WTC11 (cell line): ENCODE results near the gene RBMS2. TPM values are rescaled to one million over a fixed set of nuclear protein-coding genes. Genes with fewer than 3 reads are reported as not detected.

ENCODE experiments used
- ATAC-seq: fragments of 200-7000 bp; cut with Tn5 transposase; 2 replicates; pipeline ENCODE4 v1.10.0; 2021; ENCODE audit warnings: mild to moderate bottlenecking, moderate library complexity
- CTCF ChIA-PET: fragments of 300-600 bp; sonication (Branson Sonifier 250); formaldehyde crosslinking; loops from one replicate; lab custom pipeline; 2021; ENCODE audit warnings: antibody characterized with exemption; lab: Charles Lee
- POLR2A ChIA-PET: fragments of 350-600 bp; sonication (Branson Sonifier 250); formaldehyde crosslinking; loops from one replicate; lab custom pipeline; 2021; ENCODE audit warnings: antibody characterized with exemption; lab: Charles Lee
- DNase-seq: peaks from one replicate; pipeline ENCODE4 v3.0.0; 2021; ENCODE audit warnings: low spot score
- H3K27ac Mint-ChIP-seq: 2 replicates; pipeline ENCODE4 v1.8.0; 2021; ENCODE audit warnings: mixed read lengths
- H3K27me3 Mint-ChIP-seq: 2 replicates; pipeline ENCODE4 v1.8.0; 2021; ENCODE audit warnings: low read depth, mild to moderate bottlenecking, moderate library complexity, mixed read lengths
- H3K36me3 Mint-ChIP-seq: 2 replicates; pipeline ENCODE4 v1.8.0; 2021; ENCODE audit warnings: mixed read lengths
- H3K4me1 Mint-ChIP-seq: 2 replicates; pipeline ENCODE4 v1.8.0; 2022; ENCODE audit warnings: mixed read lengths
- H3K4me3 Mint-ChIP-seq: 2 replicates; pipeline ENCODE4 v1.8.0; 2021; ENCODE audit warnings: mild to moderate bottlenecking, moderate library complexity, mixed read lengths
- H3K9me3 Mint-ChIP-seq: 2 replicates; pipeline ENCODE4 v1.8.0; 2021; ENCODE audit warnings: mixed read lengths
- CREM ChIP-seq: sonication (generic); formaldehyde crosslinking; IDR thresholded peaks from 2 replicates; pipeline ENCODE4 v1.8.1; 2022; ENCODE audit warnings: mild to moderate bottlenecking, missing genetic modification reagents, moderate library complexity
- FOXJ3 ChIP-seq: sonication (generic); formaldehyde crosslinking; IDR thresholded peaks from 2 replicates; pipeline ENCODE4 v1.9.0; 2021; ENCODE audit warnings: missing genetic modification reagents, mild to moderate bottlenecking, borderline replicate concordance
- FOXK1 ChIP-seq: sonication (generic); formaldehyde crosslinking; IDR thresholded peaks from 2 replicates; pipeline ENCODE4 v1.8.0; 2022; ENCODE audit warnings: mild to moderate bottlenecking, moderate library complexity, missing genetic modification reagents
- JUN ChIP-seq: sonication (generic); formaldehyde crosslinking; IDR thresholded peaks from 2 replicates; pipeline ENCODE4 v1.8.0; 2023; ENCODE audit warnings: mild to moderate bottlenecking, missing genetic modification reagents
- MYBL2 ChIP-seq: sonication (generic); formaldehyde crosslinking; IDR thresholded peaks from 2 replicates; pipeline ENCODE4 v1.8.1; 2023; ENCODE audit warnings: mild to moderate bottlenecking, moderate library complexity, missing genetic modification reagents
- RELA ChIP-seq: sonication (generic); formaldehyde crosslinking; IDR thresholded peaks from 2 replicates; pipeline ENCODE4 v1.8.1; 2022; ENCODE audit warnings: missing genetic modification reagents, mild to moderate bottlenecking, borderline replicate concordance
- SP1 ChIP-seq: sonication (generic); formaldehyde crosslinking; conservative IDR thresholded peaks from 2 replicates; pipeline ENCODE4 v1.8.1; 2022; ENCODE audit warnings: missing genetic modification reagents
- TCF7 ChIP-seq: sonication (generic); formaldehyde crosslinking; IDR thresholded peaks from 2 replicates; pipeline ENCODE4 v1.8.0; 2022; ENCODE audit warnings: mild to moderate bottlenecking, low read depth, missing genetic modification reagents, moderate library complexity
- ZNF121 ChIP-seq: sonication (generic); formaldehyde crosslinking; IDR thresholded peaks from 2 replicates; pipeline ENCODE4 v1.8.0; 2023; ENCODE audit warnings: missing genetic modification reagents
- ZNF671 ChIP-seq: fragments of 250-450 bp; sonication (Bioruptor Pico); IDR thresholded peaks from 2 replicates; pipeline ENCODE4 v1.8.0; 2021; ENCODE audit warnings: mild to moderate bottlenecking
- total RNA-seq: library from RNA; stranded (reverse); gene quantifications from 3 replicates; pipeline ENCODE4 v1.2.3, GENCODE V29; 2021
- TF ChIP-seq, protein P1 (sequence below): fragments of 250-450 bp; sonication (Bioruptor Pico); IDR thresholded peaks from 2 replicates; pipeline ENCODE4 v1.9.0; 2021; ENCODE audit warnings: mild to moderate bottlenecking
- TF ChIP-seq, protein P2 (sequence below): sonication (generic); formaldehyde crosslinking; IDR thresholded peaks from 2 replicates; pipeline ENCODE4 v1.8.1; 2022; ENCODE audit warnings: mild to moderate bottlenecking, missing genetic modification reagents, moderate library complexity, borderline replicate concordance
- TF ChIP-seq, protein P3 (sequence below): sonication (generic); formaldehyde crosslinking; IDR thresholded peaks from 2 replicates; pipeline ENCODE4 v1.8.1; 2022; ENCODE audit warnings: low read depth, mild to moderate bottlenecking, moderate library complexity, missing genetic modification reagents, borderline replicate concordance
- TF ChIP-seq, protein P4 (sequence below): sonication (generic); formaldehyde crosslinking; IDR thresholded peaks from 2 replicates; pipeline ENCODE4 v1.8.1; 2023; ENCODE audit warnings: mild to moderate bottlenecking, moderate library complexity, missing genetic modification reagents

RBMS2 gene
- total RNA-seq, 1 experiment from 2014 or later, result 16.7 TPM

DNA sequence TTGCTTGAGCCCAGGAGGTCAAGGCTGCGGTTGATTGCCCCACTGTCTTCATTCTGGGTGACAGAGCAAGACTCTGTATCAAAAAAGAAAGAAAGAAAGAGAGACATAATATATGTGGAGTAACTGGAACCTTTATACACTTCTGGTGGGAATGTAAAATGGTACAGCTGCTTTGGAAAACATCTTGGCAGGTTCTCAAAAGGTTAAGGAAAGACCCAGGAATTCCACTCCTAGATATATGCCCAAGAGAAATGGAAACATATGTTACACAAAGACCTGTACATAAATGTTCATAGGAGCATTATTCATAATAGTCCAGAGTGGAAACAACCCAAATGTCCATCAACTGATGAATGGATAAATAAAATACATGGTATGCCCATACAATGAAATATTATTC lies 7.2 kb downstream of the RBMS2 start (continued):
- TF ChIP-seq, protein P1, sequence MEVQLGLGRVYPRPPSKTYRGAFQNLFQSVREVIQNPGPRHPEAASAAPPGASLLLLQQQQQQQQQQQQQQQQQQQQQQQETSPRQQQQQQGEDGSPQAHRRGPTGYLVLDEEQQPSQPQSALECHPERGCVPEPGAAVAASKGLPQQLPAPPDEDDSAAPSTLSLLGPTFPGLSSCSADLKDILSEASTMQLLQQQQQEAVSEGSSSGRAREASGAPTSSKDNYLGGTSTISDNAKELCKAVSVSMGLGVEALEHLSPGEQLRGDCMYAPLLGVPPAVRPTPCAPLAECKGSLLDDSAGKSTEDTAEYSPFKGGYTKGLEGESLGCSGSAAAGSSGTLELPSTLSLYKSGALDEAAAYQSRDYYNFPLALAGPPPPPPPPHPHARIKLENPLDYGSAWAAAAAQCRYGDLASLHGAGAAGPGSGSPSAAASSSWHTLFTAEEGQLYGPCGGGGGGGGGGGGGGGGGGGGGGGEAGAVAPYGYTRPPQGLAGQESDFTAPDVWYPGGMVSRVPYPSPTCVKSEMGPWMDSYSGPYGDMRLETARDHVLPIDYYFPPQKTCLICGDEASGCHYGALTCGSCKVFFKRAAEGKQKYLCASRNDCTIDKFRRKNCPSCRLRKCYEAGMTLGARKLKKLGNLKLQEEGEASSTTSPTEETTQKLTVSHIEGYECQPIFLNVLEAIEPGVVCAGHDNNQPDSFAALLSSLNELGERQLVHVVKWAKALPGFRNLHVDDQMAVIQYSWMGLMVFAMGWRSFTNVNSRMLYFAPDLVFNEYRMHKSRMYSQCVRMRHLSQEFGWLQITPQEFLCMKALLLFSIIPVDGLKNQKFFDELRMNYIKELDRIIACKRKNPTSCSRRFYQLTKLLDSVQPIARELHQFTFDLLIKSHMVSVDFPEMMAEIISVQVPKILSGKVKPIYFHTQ (CRISPR knock-in tag), result no peak
- no peak for TF ChIP-seq RELA
- TF ChIP-seq ZNF671 (CRISPR knock-in tag), result no peak
- TF ChIP-seq FOXK1 (CRISPR knock-in tag), result no peak
- TF ChIP-seq MYBL2 (CRISPR knock-in tag), result no peak
- TF ChIP-seq, protein P2, sequence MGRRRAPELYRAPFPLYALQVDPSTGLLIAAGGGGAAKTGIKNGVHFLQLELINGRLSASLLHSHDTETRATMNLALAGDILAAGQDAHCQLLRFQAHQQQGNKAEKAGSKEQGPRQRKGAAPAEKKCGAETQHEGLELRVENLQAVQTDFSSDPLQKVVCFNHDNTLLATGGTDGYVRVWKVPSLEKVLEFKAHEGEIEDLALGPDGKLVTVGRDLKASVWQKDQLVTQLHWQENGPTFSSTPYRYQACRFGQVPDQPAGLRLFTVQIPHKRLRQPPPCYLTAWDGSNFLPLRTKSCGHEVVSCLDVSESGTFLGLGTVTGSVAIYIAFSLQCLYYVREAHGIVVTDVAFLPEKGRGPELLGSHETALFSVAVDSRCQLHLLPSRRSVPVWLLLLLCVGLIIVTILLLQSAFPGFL (CRISPR knock-in tag), result no peak
- TF ChIP-seq FOXJ3 (CRISPR knock-in tag), result no peak

DNA sequence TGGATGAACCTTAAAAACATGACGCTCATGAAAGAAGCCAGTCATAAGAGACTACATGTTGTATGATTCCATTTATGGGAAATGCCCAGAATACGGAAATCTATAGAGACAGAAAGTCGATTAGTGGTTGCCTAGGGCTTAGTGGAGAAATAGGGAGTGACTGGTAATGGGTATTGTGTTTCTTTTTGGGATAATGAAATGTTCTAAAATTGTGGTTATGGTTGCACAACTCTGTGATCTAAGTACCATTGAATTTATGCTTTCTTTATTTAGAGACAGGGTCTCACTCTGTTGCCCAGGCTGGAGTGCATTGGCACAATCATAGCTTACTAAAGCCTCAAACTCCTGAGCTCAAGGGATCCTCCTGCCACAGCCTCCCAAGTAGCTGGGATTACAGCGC lies 8.0 kb downstream of the RBMS2 start:
- DNase-seq, result no peak
- H3K36me3 Mint-ChIP-seq, result no peaks in the 10 kb centered on the region
- POLR2A ChIA-PET, result interaction anchor here (0.6 to 0.7 kb wide), 3 partner anchors 52 to 994 kb away, joined by 3 to 4 read pairs (median 4); no protein-coding TSS in a partner anchor
- no peaks in the 10 kb centered on the region for H3K9me3 Mint-ChIP-seq
- peaks cover 22% of the 10 kb centered on the region for H3K4me1 Mint-ChIP-seq
- H3K27me3 Mint-ChIP-seq, result no peaks in the 10 kb centered on the region
- no peak overlapping the region for H3K4me3 Mint-ChIP-seq
- TF ChIP-seq, protein P1 (CRISPR knock-in tag), result no peak
- TF ChIP-seq ZNF121 (CRISPR knock-in tag), result peak; percentile 23; the same call in 1 of the 2 replicates
- TF ChIP-seq, protein P3, sequence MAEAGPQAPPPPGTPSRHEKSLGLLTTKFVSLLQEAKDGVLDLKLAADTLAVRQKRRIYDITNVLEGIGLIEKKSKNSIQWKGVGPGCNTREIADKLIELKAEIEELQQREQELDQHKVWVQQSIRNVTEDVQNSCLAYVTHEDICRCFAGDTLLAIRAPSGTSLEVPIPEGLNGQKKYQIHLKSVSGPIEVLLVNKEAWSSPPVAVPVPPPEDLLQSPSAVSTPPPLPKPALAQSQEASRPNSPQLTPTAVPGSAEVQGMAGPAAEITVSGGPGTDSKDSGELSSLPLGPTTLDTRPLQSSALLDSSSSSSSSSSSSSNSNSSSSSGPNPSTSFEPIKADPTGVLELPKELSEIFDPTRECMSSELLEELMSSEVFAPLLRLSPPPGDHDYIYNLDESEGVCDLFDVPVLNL (CRISPR knock-in tag), result no peak
- no peak for ATAC-seq
- H3K27ac Mint-ChIP-seq, result no peak overlapping the region
- CTCF ChIA-PET, result interaction anchor here (0.6 kb wide), 1 partner anchor 43 kb away, joined by 3 read pairs; no protein-coding TSS in a partner anchor

DNA sequence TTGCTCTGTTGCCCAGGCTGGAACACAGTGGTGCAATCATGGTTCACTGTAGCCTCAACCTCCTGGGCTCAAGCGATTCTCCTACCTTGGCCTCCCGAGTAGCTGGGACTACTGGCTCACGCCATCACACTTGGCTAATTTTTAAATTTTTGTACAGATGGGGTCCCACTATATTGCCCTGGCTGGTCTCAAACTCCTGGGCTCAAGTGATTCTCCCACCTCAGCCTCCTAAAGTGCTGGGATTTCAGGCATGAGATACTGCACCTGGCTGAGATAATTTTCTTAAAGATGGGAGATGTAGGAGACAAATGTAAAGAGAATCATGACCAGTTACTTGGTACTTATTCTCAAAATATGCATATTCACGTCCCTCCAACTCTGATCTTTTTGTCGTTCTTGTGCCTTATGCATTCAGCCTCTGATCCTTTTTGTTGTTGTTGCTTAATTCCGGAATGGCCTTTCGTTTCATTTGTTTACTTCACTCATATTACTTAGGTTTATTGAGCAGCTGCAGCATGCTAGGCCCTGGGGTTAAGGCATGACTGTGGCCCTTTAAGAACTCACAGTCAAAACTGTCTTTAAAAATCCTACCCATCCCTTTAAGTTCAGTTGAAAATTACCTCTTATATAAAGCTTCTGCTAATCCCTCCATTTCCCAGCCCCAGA lies 8.9 kb downstream of the RBMS2 start:
- peaks cover 22% of the 10 kb centered on the region for H3K4me1 Mint-ChIP-seq
- ChIA-PET POLR2A (interaction anchor here (0.6 kb wide), 3 partner anchors 53 to 582 kb away, joined by 4 to 8 read pairs (median 4); no protein-coding TSS in a partner anchor), CTCF (interaction anchor here (0.8 kb wide), 1 partner anchor 61 kb away, joined by 4 read pairs; no protein-coding TSS in a partner anchor)
- no peak overlapping the region for H3K4me3 Mint-ChIP-seq
- DNase-seq (no peak), ATAC-seq (no peak)
- peak overlapping the region; percentile 42; the same call in 1 of the 2 replicates for H3K27ac Mint-ChIP-seq
- H3K36me3 Mint-ChIP-seq, result no peaks in the 10 kb centered on the region
- no peaks in the 10 kb centered on the region for H3K9me3 Mint-ChIP-seq
- TF ChIP-seq ZNF121 (CRISPR knock-in tag) (peak; percentile 63; the same call in 1 of the 2 replicates), JUN (CRISPR knock-in tag) (no peak)
- H3K27me3 Mint-ChIP-seq, result no peaks in the 10 kb centered on the region

DNA sequence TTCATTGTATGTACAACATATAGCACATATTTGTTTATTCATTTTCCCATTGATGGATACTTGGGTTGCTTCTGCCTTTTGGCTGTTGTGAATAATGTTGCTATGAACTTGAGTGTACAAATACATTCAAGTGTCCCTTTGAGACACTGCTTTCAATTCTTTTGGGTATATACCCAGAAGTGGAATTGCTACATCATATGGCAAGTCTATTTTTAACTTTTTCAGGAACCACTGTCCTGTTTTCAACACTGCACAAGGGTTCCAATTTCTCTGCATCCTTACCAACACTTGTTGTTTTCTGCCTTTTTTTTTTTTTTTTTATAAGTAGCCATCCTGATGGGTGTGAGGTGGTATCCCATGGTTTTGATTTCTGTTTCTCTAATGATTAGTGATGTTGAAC lies 15.9 kb downstream of the RBMS2 start:
- H3K27ac Mint-ChIP-seq, result peak overlapping the region; percentile 51; the same call in 1 of the 2 replicates
- DNase-seq (no peak), ATAC-seq (no peak)
- ChIA-PET POLR2A (no interaction called here), CTCF (no interaction called here)
- TF ChIP-seq ZNF121 (CRISPR knock-in tag), result no peak
- TF ChIP-seq, protein P4, sequence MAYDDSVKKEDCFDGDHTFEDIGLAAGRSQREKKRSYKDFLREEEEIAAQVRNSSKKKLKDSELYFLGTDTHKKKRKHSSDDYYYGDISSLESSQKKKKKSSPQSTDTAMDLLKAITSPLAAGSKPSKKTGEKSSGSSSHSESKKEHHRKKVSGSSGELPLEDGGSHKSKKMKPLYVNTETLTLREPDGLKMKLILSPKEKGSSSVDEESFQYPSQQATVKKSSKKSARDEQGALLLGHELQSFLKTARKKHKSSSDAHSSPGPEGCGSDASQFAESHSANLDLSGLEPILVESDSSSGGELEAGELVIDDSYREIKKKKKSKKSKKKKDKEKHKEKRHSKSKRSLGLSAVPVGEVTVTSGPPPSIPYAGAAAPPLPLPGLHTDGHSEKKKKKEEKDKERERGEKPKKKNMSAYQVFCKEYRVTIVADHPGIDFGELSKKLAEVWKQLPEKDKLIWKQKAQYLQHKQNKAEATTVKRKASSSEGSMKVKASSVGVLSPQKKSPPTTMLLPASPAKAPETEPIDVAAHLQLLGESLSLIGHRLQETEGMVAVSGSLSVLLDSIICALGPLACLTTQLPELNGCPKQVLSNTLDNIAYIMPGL (CRISPR knock-in tag), result no peak
- TF ChIP-seq SP1 (CRISPR knock-in tag), result no peak
- no peak for TF ChIP-seq CREM (CRISPR knock-in tag)
- no peak for TF ChIP-seq TCF7 (CRISPR knock-in tag)
- H3K4me1 Mint-ChIP-seq, result no peaks in the 10 kb centered on the region
- no peak overlapping the region for H3K4me3 Mint-ChIP-seq
- H3K9me3 Mint-ChIP-seq, result no peaks in the 10 kb centered on the region
- H3K36me3 Mint-ChIP-seq, result no peaks in the 10 kb centered on the region
- no peaks in the 10 kb centered on the region for H3K27me3 Mint-ChIP-seq
